ENCODE measurements around the gene KCNMA1.

The KCNMA1 gene

GRCh38 chr10:77504873-77505257, 132.7 kb downstream of the KCNMA1 start:
- no peak for DNase-seq

- DNase-seq, result no peak
These were observed 133.3 kb downstream of the KCNMA1 start for GRCh38 chr10:77504196-77504872.

GRCh38 chr10:77501846-77502261, 135.8 kb downstream of the KCNMA1 start:
- no peak for DNase-seq

- DNase-seq, result no peak
These were observed 136.3 kb downstream of the KCNMA1 start for GRCh38 chr10:77501152-77501845.

- DNase-seq, result no peak
These were observed 136.9 kb downstream of the KCNMA1 start for GRCh38 chr10:77500754-77501151.

GRCh38 chr10:77498829-77499228, 138.8 kb downstream of the KCNMA1 start:
- DNase-seq, result no peak

- no peak for DNase-seq
These were observed 139.4 kb downstream of the KCNMA1 start for GRCh38 chr10:77498210-77498609.

- no peak for DNase-seq
These were observed 139.9 kb downstream of the KCNMA1 start for GRCh38 chr10:77497748-77498147.

GRCh38 chr10:77496941-77497420, 140.6 kb downstream of the KCNMA1 start:
- DNase-seq, result no peak

- no peak for DNase-seq
These were observed 142.7 kb downstream of the KCNMA1 start for GRCh38 chr10:77494756-77495541.

- peak; percentile 59 for DNase-seq
These were observed 143.3 kb downstream of the KCNMA1 start for GRCh38 chr10:77494327-77494726.

- DNase-seq, result no peak
These were observed 143.8 kb downstream of the KCNMA1 start for GRCh38 chr10:77493851-77494261.

- no peak for DNase-seq
These were observed 144.3 kb downstream of the KCNMA1 start for GRCh38 chr10:77493239-77493806.

GRCh38 chr10:77492368-77492994, 145.1 kb downstream of the KCNMA1 start:
- no peak for DNase-seq

GRCh38 chr10:77490534-77491314, 146.9 kb downstream of the KCNMA1 start:
- DNase-seq, result no peak

GRCh38 chr10:77486517-77486916, 151.1 kb downstream of the KCNMA1 start:
- DNase-seq, result no peak

GRCh38 chr10:77485847-77486246, 151.8 kb downstream of the KCNMA1 start:
- no peak for DNase-seq

- DNase-seq, result no peak
These were observed 155.5 kb downstream of the KCNMA1 start for GRCh38 chr10:77482072-77482471.

- DNase-seq, result no peak
These were observed 158.0 kb downstream of the KCNMA1 start for GRCh38 chr10:77479586-77479985.

GRCh38 chr10:77478962-77479359, 158.6 kb downstream of the KCNMA1 start:
- DNase-seq, result no peak

GRCh38 chr10:77478247-77478961, 159.2 kb downstream of the KCNMA1 start:
- peak; percentile 87 for DNase-seq

Data from NCI-H1694 treated with DMSO at 0.1 percent for 48 hours (cell line).